HG03064 (cell line): ENCODE data around the gene ACOX3.
A peak's percentile ranks its signal among the peaks of the same experiment; 100 is the strongest.
"Not testable (repeated sequence)": the region's sequence is repeated elsewhere in the genome, so short reads cannot be mapped to it uniquely, and the experiment has no call there.

Source experiments
- ATAC-seq: cut with Tn5 transposase; IDR thresholded peaks from one replicate; pipeline ENCODE4 v1.9.1; 2021; ENCODE audit warnings: low read depth; ENCODE audit not compliant: unreplicated experiment

ACOX3 gene

GRCh38 chr4:8440492-8441311 is at the start of gene ACOX3, which contains the start of gene TRMT44:
TSS of gene ACOX3 (minus strand) at chr4:8440723. CDS start at chr4:8416521, 24,202 bp downstream.
TSS of gene TRMT44 (plus strand) at chr4:8440777. CDS start at chr4:8440823, 46 bp downstream.
- ATAC-seq = peak; percentile 90

- ATAC-seq = no peak
These were observed 48.4 kb upstream of the ACOX3 start for GRCh38 chr4:8488791-8489369.

GRCh38 chr4:8486643-8487042 is 46.1 kb upstream of the ACOX3 start:
- ATAC-seq = not testable (repeated sequence)

- ATAC-seq = no peak
These were observed 39.7 kb upstream of the ACOX3 start for GRCh38 chr4:8480221-8480620.

- no peak for ATAC-seq
These were observed 38.5 kb upstream of the ACOX3 start for GRCh38 chr4:8478801-8479744.

- ATAC-seq = no peak
These were observed 37.8 kb upstream of the ACOX3 start for GRCh38 chr4:8478371-8478770.

GRCh38 chr4:8477676-8478075 is 37.2 kb upstream of the ACOX3 start:
- no peak for ATAC-seq

- no peak for ATAC-seq
These were observed 36.6 kb upstream of the ACOX3 start for GRCh38 chr4:8477095-8477635.

GRCh38 chr4:8475751-8476575 is 35.4 kb upstream of the ACOX3 start:
- no peak for ATAC-seq

- no peak for ATAC-seq
These were observed 34.3 kb upstream of the ACOX3 start for GRCh38 chr4:8474856-8475255.

- no peak for ATAC-seq
These were observed 33.5 kb upstream of the ACOX3 start for GRCh38 chr4:8473920-8474590.

GRCh38 chr4:8473198-8473919 is 32.8 kb upstream of the ACOX3 start:
- ATAC-seq = no peak

GRCh38 chr4:8472689-8473197 is 32.2 kb upstream of the ACOX3 start:
- ATAC-seq = no peak

GRCh38 chr4:8472158-8472688 is 31.7 kb upstream of the ACOX3 start:
- ATAC-seq = no peak

- ATAC-seq = no peak
These were observed 30.8 kb upstream of the ACOX3 start for GRCh38 chr4:8471211-8471875.

GRCh38 chr4:8470451-8471024 is 30.0 kb upstream of the ACOX3 start:
- ATAC-seq = no peak

- ATAC-seq = no peak
These were observed 29.0 kb upstream of the ACOX3 start for GRCh38 chr4:8469550-8469949.
